Suppressor macrophage treated with lipopolysaccharide for 4 hours (primary cell): Measurements from ENCODE around the gene RBM20.
"Not testable (repeated sequence)": the region's sequence is repeated elsewhere in the genome, so short reads cannot be mapped to it uniquely, and the experiment has no call there.

Source experiments
- DNase-seq: peaks from one replicate; pipeline ENCODE4 v3.0.0-alpha.2; 2020

The RBM20 gene

GRCh38 chr10:110649347-110650264 is 5.5 kb downstream of the RBM20 start:
- no peak for DNase-seq

GRCh38 chr10:110650265-110650668 is 6.1 kb downstream of the RBM20 start:
- no peak for DNase-seq

GRCh38 chr10:110651044-110651958 is 7.2 kb downstream of the RBM20 start:
- DNase-seq = peak; percentile 9

GRCh38 chr10:110652475-110653118 is 8.5 kb downstream of the RBM20 start:
- no peak for DNase-seq

GRCh38 chr10:110655320-110655719 is 11.2 kb downstream of the RBM20 start:
- no peak for DNase-seq

GRCh38 chr10:110656612-110657011 is 12.5 kb downstream of the RBM20 start:
- DNase-seq = no peak

- no peak for DNase-seq
Observed at GRCh38 chr10:110657973-110658691, 14.0 kb downstream of the RBM20 start.

GRCh38 chr10:110659558-110659957 is 15.4 kb downstream of the RBM20 start:
- no peak for DNase-seq

- not testable (repeated sequence) for DNase-seq
Observed at GRCh38 chr10:110660289-110660688, 16.2 kb downstream of the RBM20 start.

GRCh38 chr10:110661292-110661691 is 17.2 kb downstream of the RBM20 start:
- DNase-seq = no peak

- DNase-seq = peak; percentile 51
Observed at GRCh38 chr10:110664483-110665420, 20.6 kb downstream of the RBM20 start.

GRCh38 chr10:110666259-110666658 is 22.1 kb downstream of the RBM20 start:
- not testable (repeated sequence) for DNase-seq

- DNase-seq = no peak
Observed at GRCh38 chr10:110666673-110667072, 22.5 kb downstream of the RBM20 start.

GRCh38 chr10:110667620-110668343 is 23.6 kb downstream of the RBM20 start:
- no peak for DNase-seq

- no peak for DNase-seq
Observed at GRCh38 chr10:110668443-110668842, 24.3 kb downstream of the RBM20 start.

GRCh38 chr10:110670335-110670734 is 26.2 kb downstream of the RBM20 start:
- no peak for DNase-seq

- DNase-seq = peak; percentile 85
Observed at GRCh38 chr10:110671788-110672579, 27.8 kb downstream of the RBM20 start.

- DNase-seq = no peak
Observed at GRCh38 chr10:110672580-110672919, 28.4 kb downstream of the RBM20 start.

- no peak for DNase-seq
Observed at GRCh38 chr10:110676016-110676415, 31.9 kb downstream of the RBM20 start.
